ENCODE results near the gene SLC9A2. TPM values are rescaled to one million over a fixed set of nuclear protein-coding genes. Genes with fewer than 3 reads are reported as not detected.

The SLC9A2 gene
- total and polyA plus RNA-seq, 10 of the 15 experiments (the other 5 are each of a cell fraction or from before 2014, with no cell fraction given), result 0.13 to 1.2 (median 0.79) TPM

- in situ Hi-C loops (cut with MboI) (no loop called here), intact Hi-C loops (cut with micrococcal nuclease; ENCODE audit: unreplicated experiment) (no loop called here)
- H3K4me3 ChIP-seq, result no peak overlapping the region
- no TSS peak for BruUV-seq (replicated peaks)
- ChIA-PET POLR2A (no interaction called here), CTCF (interaction anchor here (0.6 to 6.4 kb wide), 14 partner anchors 8 to 259 kb away, joined by 3 to 130 read pairs (median 10); partner anchors contain the start of gene TMEM182), SMC1A (ENCODE audit: uncharacterized antibody, unreplicated experiment) (interaction anchor here (1.2 to 3.8 kb wide), 4 partner anchors 10 to 85 kb away, joined by 3 to 44 read pairs (median 6); no protein-coding TSS in a partner anchor), RAD21 (ENCODE audit: unreplicated experiment) (no interaction called here)
- DNase-seq (ENCODE audit: low read depth, low spot score) (no peak), ATAC-seq (no peak), FAIRE-seq (no peak)
- WGBS (ENCODE audit: insufficient coverage, insufficient replicate concordance, low lambda C conversion rate, missing lambda C conversion rate), result 55% methylated on average over 3 of the region's 3 CpGs
- peaks cover 6% of the 10 kb centered on the region for H3K4me1 ChIP-seq (ENCODE audit: control insufficient read depth, insufficient read depth, low read length)
- no peak overlapping the region for H3K9ac ChIP-seq (ENCODE audit: control insufficient read depth, insufficient read depth, low read length)
- no peaks in the 10 kb centered on the region for H3K27me3 ChIP-seq (replicated peaks in 1 of 2; ENCODE audit: control insufficient read depth in 2 of 2, insufficient read depth in 2 of 2, low read length in 1 of 2)
- H3K36me3 ChIP-seq (ENCODE audit: control insufficient read depth in 2 of 2, insufficient read depth in 2 of 2, low read length in 1 of 2), result no peaks in the 10 kb centered on the region
- H3K9me3 ChIP-seq (replicated peaks; ENCODE audit: control insufficient read depth, insufficient read depth, low read length), result no peaks in the 10 kb centered on the region; the same call in 2 of the 3 replicates
- H4K20me1 ChIP-seq (ENCODE audit: control insufficient read depth, insufficient read depth), result no peaks in the 10 kb centered on the region
- TF ChIP-seq MEF2B (IDR thresholded peaks at IDR 0.05; ENCODE audit: partially characterized antibody, poor library complexity, severe bottlenecking), result no peak
- no peak for TF ChIP-seq SIX5 (IDR thresholded peaks at IDR 0.05; ENCODE audit: low read depth, low read length, severe bottlenecking)
- no peak for TF ChIP-seq PAX5 (IDR thresholded peaks at IDR 0.05; ENCODE audit: borderline replicate concordance, low read depth, low read length)
- no peak for TF ChIP-seq STAT1 (conservative IDR thresholded peaks at IDR 0.05)
- no peak overlapping the region for H3K27ac ChIP-seq (ENCODE audit: control insufficient read depth, insufficient read depth)
- no peak overlapping the region for H2AFZ ChIP-seq (ENCODE audit: control insufficient read depth, low read depth, low read length)
- H3K79me2 ChIP-seq (ENCODE audit: control insufficient read depth, insufficient read depth, low read length), result no peaks in the 10 kb centered on the region
- H3K4me2 ChIP-seq (ENCODE audit: control insufficient read depth, insufficient read depth), result no peak overlapping the region
Observed at GRCh38 chr2:102754456-102755145, 135.2 kb downstream of the SLC9A2 start.

- no TSS peak for BruUV-seq (replicated peaks)
- Histone ChIP-seq H4K20me1 (ENCODE audit: control insufficient read depth, insufficient read depth) (no peaks in the 10 kb centered on the region), H3K27ac (ENCODE audit: control insufficient read depth, insufficient read depth) (no peak overlapping the region), H2AFZ (ENCODE audit: control insufficient read depth, low read depth, low read length) (no peak overlapping the region), H3K4me1 (ENCODE audit: control insufficient read depth, insufficient read depth, low read length) (peaks cover 2% of the 10 kb centered on the region), H3K79me2 (ENCODE audit: control insufficient read depth, insufficient read depth, low read length) (no peaks in the 10 kb centered on the region), H3K36me3 (ENCODE audit: control insufficient read depth in 2 of 2, insufficient read depth in 2 of 2, low read length in 1 of 2) (no peaks in the 10 kb centered on the region), H3K4me2 (ENCODE audit: control insufficient read depth, insufficient read depth) (no peak overlapping the region), H3K27me3 (replicated peaks in 1 of 2; ENCODE audit: control insufficient read depth in 2 of 2, insufficient read depth in 2 of 2, low read length in 1 of 2) (no peaks in the 10 kb centered on the region), H3K9me3 (replicated peaks; ENCODE audit: control insufficient read depth, insufficient read depth, low read length) (no peaks in the 10 kb centered on the region; the same call in 2 of the 3 replicates), H3K9ac (ENCODE audit: control insufficient read depth, insufficient read depth, low read length) (no peak overlapping the region), H3K4me3 (no peak overlapping the region)
- SMC1A ChIA-PET (ENCODE audit: uncharacterized antibody, unreplicated experiment), result interaction anchor here (2.2 to 3.8 kb wide), 2 partner anchors 10 to 51 kb away, joined by 7 to 44 read pairs; no protein-coding TSS in a partner anchor
- no peak for ATAC-seq
- in situ Hi-C loops (cut with MboI) (no loop called here), intact Hi-C loops (cut with micrococcal nuclease; ENCODE audit: unreplicated experiment) (no loop called here)
- RAD21 ChIA-PET (ENCODE audit: unreplicated experiment), result no interaction called here
- CTCF ChIA-PET, result interaction anchor here (0.8 to 6.4 kb wide), 8 partner anchors 8 to 51 kb away, joined by 3 to 130 read pairs (median 20); partner anchors contain the start of gene TMEM182
- DNase-seq (ENCODE audit: low read depth, low spot score), result no peak
- no peak for FAIRE-seq
- WGBS (ENCODE audit: insufficient coverage, insufficient replicate concordance, low lambda C conversion rate, missing lambda C conversion rate), result 72% methylated on average over 4 of the region's 4 CpGs
- TF ChIP-seq STAT1 (conservative IDR thresholded peaks at IDR 0.05) (no peak), BCL3 (IDR thresholded peaks at IDR 0.05; ENCODE audit: borderline replicate concordance, insufficient read depth, low read depth, low read length, poor library complexity, severe bottlenecking) (no peak), RFX5 (IDR thresholded peaks at IDR 0.05; ENCODE audit: low read depth, low read length) (no peak), TCF7 (IDR thresholded peaks at IDR 0.05; ENCODE audit: borderline replicate concordance) (no peak), NFYB (IDR thresholded peaks at IDR 0.05; ENCODE audit: insufficient read depth, low read depth, low read length) (no peak), BRCA1 (IDR thresholded peaks at IDR 0.05; ENCODE audit: low read depth, low read length) (no peak), ZZZ3 (IDR thresholded peaks at IDR 0.05; ENCODE audit: control insufficient read depth, insufficient read length, low read depth) (no peak), HCFC1 (IDR thresholded peaks at IDR 0.05; ENCODE audit: low read length) (no peak)
- POLR2A ChIA-PET, result no interaction called here
Observed at GRCh38 chr2:102755284-102755683, 135.9 kb downstream of the SLC9A2 start.

All from GM12878 (cell line).